KBM-7 (cell line): ENCODE measurements around the gene PHLPP1.
"Not testable (repeated sequence)": the region's sequence is repeated elsewhere in the genome, so short reads cannot be mapped to it uniquely, and the experiment has no call there.

Experiments used
- DNase-seq: peaks from one replicate; pipeline ENCODE4 v3.0.0-alpha.2; 2015
- in situ Hi-C: fragments of 300-500 bp; cut with MboI; formaldehyde crosslinking; loops from 2 replicates; pipeline ENCODE4 v1.14.3; 2020; ENCODE audit warnings: low sequenced_read_pairs, low pct_unique_long_range_greater_than_20kb, mixed read lengths

The PHLPP1 gene

GRCh38 chr18:62738639-62739038 lies 23.3 kb downstream of the PHLPP1 start:
- in situ Hi-C loops = no loop called here
- peak; percentile 20 for DNase-seq

- no peak for DNase-seq
- in situ Hi-C loops = no loop called here
These were observed 24.6 kb downstream of the PHLPP1 start for GRCh38 chr18:62739911-62740310.

- in situ Hi-C loops, DNase-seq: not testable (repeated sequence)
These were observed 25.3 kb downstream of the PHLPP1 start for GRCh38 chr18:62740650-62741049.

- in situ Hi-C loops = no loop called here
- peak; percentile 63 for DNase-seq
These were observed 25.8 kb downstream of the PHLPP1 start for GRCh38 chr18:62741118-62741566.

GRCh38 chr18:62741584-62741983 lies 26.2 kb downstream of the PHLPP1 start:
- in situ Hi-C loops = no loop called here
- no peak for DNase-seq

- no peak for DNase-seq
These were observed 29.0 kb downstream of the PHLPP1 start for GRCh38 chr18:62744076-62744968.

GRCh38 chr18:62745089-62745751 lies 29.9 kb downstream of the PHLPP1 start:
- in situ Hi-C loops = no loop called here
- no peak for DNase-seq

More at GRCh38 chr18:62744076-62744968, 29.0 kb downstream of the PHLPP1 start:
- in situ Hi-C loops = no loop called here

GRCh38 chr18:62749389-62749788 lies 34.0 kb downstream of the PHLPP1 start:
- DNase-seq = no peak
- in situ Hi-C loops = no loop called here

GRCh38 chr18:62751341-62751821 lies 36.0 kb downstream of the PHLPP1 start:
- in situ Hi-C loops = no loop called here

GRCh38 chr18:62751977-62752376 lies 36.6 kb downstream of the PHLPP1 start:
- DNase-seq = no peak
- in situ Hi-C loops = no loop called here

More at GRCh38 chr18:62751341-62751821, 36.0 kb downstream of the PHLPP1 start:
- DNase-seq = no peak

- no peak for DNase-seq
- in situ Hi-C loops = no loop called here
These were observed 38.7 kb downstream of the PHLPP1 start for GRCh38 chr18:62754026-62754425.

- in situ Hi-C loops = no loop called here
These were observed 40.1 kb downstream of the PHLPP1 start for GRCh38 chr18:62755454-62755853.

GRCh38 chr18:62755946-62756345 lies 40.6 kb downstream of the PHLPP1 start:
- in situ Hi-C loops = no loop called here
- DNase-seq = no peak

More at GRCh38 chr18:62755454-62755853, 40.1 kb downstream of the PHLPP1 start:
- no peak for DNase-seq

- no peak for DNase-seq
- in situ Hi-C loops = no loop called here
These were observed 42.2 kb downstream of the PHLPP1 start for GRCh38 chr18:62757399-62758010.

GRCh38 chr18:62758591-62758990 lies 43.2 kb downstream of the PHLPP1 start:
- DNase-seq = no peak

GRCh38 chr18:62759704-62760402 lies 44.5 kb downstream of the PHLPP1 start:
- in situ Hi-C loops = no loop called here
- DNase-seq = no peak

More at GRCh38 chr18:62758591-62758990, 43.2 kb downstream of the PHLPP1 start:
- in situ Hi-C loops = no loop called here

GRCh38 chr18:62760403-62760734 lies 45.0 kb downstream of the PHLPP1 start:
- no peak for DNase-seq
- in situ Hi-C loops = no loop called here

GRCh38 chr18:62763101-62763521 lies 47.8 kb downstream of the PHLPP1 start:
- no peak for DNase-seq
- in situ Hi-C loops = no loop called here

- DNase-seq = no peak
- in situ Hi-C loops = no loop called here
These were observed 50.9 kb downstream of the PHLPP1 start for GRCh38 chr18:62766266-62766665.
